ENCODE results near the gene B3GAT1. TPM values are rescaled to one million over a fixed set of nuclear protein-coding genes. Genes with fewer than 3 reads are reported as not detected.

The B3GAT1 gene
- total RNA-seq, 1 experiment from 2014 or later = 0.10 TPM

GRCh38 chr11:134437821-134438220 lies 25.8 kb upstream of the B3GAT1 start:
- in situ Hi-C loops (cut with HindIII; ENCODE audit: low pct_unique_long_range_greater_than_20kb, low sequenced_read_pairs) (no loop called here), intact Hi-C loops (cut with micrococcal nuclease; ENCODE audit: unreplicated experiment) (no loop called here)
- ATAC-seq (no peak), DNase-seq (ENCODE audit: low read depth, low spot score) (no peak)
- H3K36me3 ChIP-seq (ENCODE audit: control insufficient read depth, insufficient read depth, low read length) = no peaks in the 10 kb centered on the region
- no peak overlapping the region for H3K27ac ChIP-seq (ENCODE audit: low read length)
- H3K9me3 ChIP-seq (ENCODE audit: control insufficient read depth, insufficient read depth, low read depth, low read length) = no peaks in the 10 kb centered on the region
- ChIA-PET CTCF (no interaction called here), POLR2A (no interaction called here)
- TF ChIP-seq POLR2AphosphoS5 (IDR thresholded peaks at IDR 0.05; ENCODE audit: low read depth, low read length) (no peak), CTCF (IDR thresholded peaks at IDR 0.05) (no peak)
- H3K4me1 ChIP-seq (ENCODE audit: control insufficient read depth, insufficient read depth, low read length) = no peaks in the 10 kb centered on the region
- no peak overlapping the region for H3K4me3 ChIP-seq (ENCODE audit: low read depth in 2 of 2, low read length in 2 of 2)
- BruUV-seq (replicated peaks) = no TSS peak
- peaks cover 7% of the 10 kb centered on the region; the same call in 1 of the 2 replicates for H3K27me3 ChIP-seq (ENCODE audit: control insufficient read depth, insufficient read depth, low read length)

GRCh38 chr11:134436781-134437180 lies 24.7 kb upstream of the B3GAT1 start:
- H3K9me3 ChIP-seq (ENCODE audit: control insufficient read depth, insufficient read depth, low read depth, low read length) = no peaks in the 10 kb centered on the region
- DNase-seq (ENCODE audit: low read depth, low spot score) = no peak
- TF ChIP-seq TCF7L2 (IDR thresholded peaks at IDR 0.05; ENCODE audit: low read depth, low read length) = no peak
- no peak for TF ChIP-seq REST (IDR thresholded peaks at IDR 0.05; ENCODE audit: insufficient read depth in 1 of 2, low read depth in 2 of 2, low read length in 1 of 2)
- no peak for TF ChIP-seq CTCF (IDR thresholded peaks at IDR 0.05)
- TF ChIP-seq POLR2AphosphoS5 (IDR thresholded peaks at IDR 0.05; ENCODE audit: low read depth, low read length) = no peak
- TF ChIP-seq SIN3A (IDR thresholded peaks at IDR 0.05; ENCODE audit: borderline replicate concordance, insufficient read depth, low read depth, low read length) = no peak

More at GRCh38 chr11:134436781-134437180, 24.7 kb upstream of the B3GAT1 start:
- Histone ChIP-seq H3K27me3 (ENCODE audit: control insufficient read depth, insufficient read depth, low read length) (peaks cover 14% of the 10 kb centered on the region), H3K27ac (ENCODE audit: low read length) (no peak overlapping the region), H3K4me3 (ENCODE audit: low read depth in 2 of 2, low read length in 2 of 2) (no peak overlapping the region), H3K4me1 (ENCODE audit: control insufficient read depth, insufficient read depth, low read length) (no peaks in the 10 kb centered on the region), H3K36me3 (ENCODE audit: control insufficient read depth, insufficient read depth, low read length) (no peaks in the 10 kb centered on the region)
- ATAC-seq = no peak
- ChIA-PET CTCF (no interaction called here), POLR2A (no interaction called here)
- no TSS peak for BruUV-seq (replicated peaks)
- intact Hi-C loops (cut with micrococcal nuclease; ENCODE audit: unreplicated experiment) = no loop called here
- in situ Hi-C loops (cut with HindIII; ENCODE audit: low pct_unique_long_range_greater_than_20kb, low sequenced_read_pairs) = no loop called here
